C4-2B (cell line): ENCODE measurements around the gene PDXDC1.
"Not testable (repeated sequence)": the region's sequence is repeated elsewhere in the genome, so short reads cannot be mapped to it uniquely, and the experiment has no call there.

Experiments used
- CTCF ChIP-seq: fragments of 450-650 bp; conservative IDR thresholded peaks from 2 replicates; pipeline ENCODE4 v1.5.1; 2017; ENCODE audit warnings: mild to moderate bottlenecking
- ZFX ChIP-seq: fragments of 450-650 bp; IDR thresholded peaks from 2 replicates; pipeline ENCODE4 v1.6.1; 2017

- TF ChIP-seq CTCF, ZFX: not testable (repeated sequence)
Measured at GRCh38 chr16:15028801-15029698, 54.2 kb downstream of the PDXDC1 start.
